Measurements from ENCODE around the gene PHAF1.

GRCh38 chr16:67170949-67171649 lies 61.4 kb downstream of the PHAF1 start:
- no peak for TF ChIP-seq REST (IDR thresholded peaks at IDR 0.05; ENCODE audit: low read depth)
- no peak for TF ChIP-seq FOXM1 (IDR thresholded peaks at IDR 0.05; ENCODE audit: borderline replicate concordance, low read depth)
- no peak for TF ChIP-seq EP300 (IDR thresholded peaks at IDR 0.05; ENCODE audit: borderline replicate concordance)
- no peak for TF ChIP-seq TAF1 (IDR thresholded peaks at IDR 0.05; ENCODE audit: low read depth)
- TF ChIP-seq YY1 (IDR thresholded peaks at IDR 0.05; ENCODE audit: low read depth), result no peak
- TF ChIP-seq CEBPB (IDR thresholded peaks at IDR 0.05), result no peak
- no peak for TF ChIP-seq ZBTB7A (IDR thresholded peaks at IDR 0.05; ENCODE audit: low read depth)
- no peak for TF ChIP-seq TEAD4 (IDR thresholded peaks at IDR 0.05)
- no peak for TF ChIP-seq USF1 (IDR thresholded peaks at IDR 0.05)
- TF ChIP-seq MAX (IDR thresholded peaks at IDR 0.05), result no peak

Data from Ishikawa (cell line).